ENCODE data around the gene ASIC4.

ASIC4 gene

GRCh38 chr2:219549619-219550018 lies 35.3 kb downstream of the ASIC4 start:
- TF ChIP-seq, protein P1, sequence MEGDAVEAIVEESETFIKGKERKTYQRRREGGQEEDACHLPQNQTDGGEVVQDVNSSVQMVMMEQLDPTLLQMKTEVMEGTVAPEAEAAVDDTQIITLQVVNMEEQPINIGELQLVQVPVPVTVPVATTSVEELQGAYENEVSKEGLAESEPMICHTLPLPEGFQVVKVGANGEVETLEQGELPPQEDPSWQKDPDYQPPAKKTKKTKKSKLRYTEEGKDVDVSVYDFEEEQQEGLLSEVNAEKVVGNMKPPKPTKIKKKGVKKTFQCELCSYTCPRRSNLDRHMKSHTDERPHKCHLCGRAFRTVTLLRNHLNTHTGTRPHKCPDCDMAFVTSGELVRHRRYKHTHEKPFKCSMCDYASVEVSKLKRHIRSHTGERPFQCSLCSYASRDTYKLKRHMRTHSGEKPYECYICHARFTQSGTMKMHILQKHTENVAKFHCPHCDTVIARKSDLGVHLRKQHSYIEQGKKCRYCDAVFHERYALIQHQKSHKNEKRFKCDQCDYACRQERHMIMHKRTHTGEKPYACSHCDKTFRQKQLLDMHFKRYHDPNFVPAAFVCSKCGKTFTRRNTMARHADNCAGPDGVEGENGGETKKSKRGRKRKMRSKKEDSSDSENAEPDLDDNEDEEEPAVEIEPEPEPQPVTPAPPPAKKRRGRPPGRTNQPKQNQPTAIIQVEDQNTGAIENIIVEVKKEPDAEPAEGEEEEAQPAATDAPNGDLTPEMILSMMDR (conservative IDR thresholded peaks at IDR 0.05; ENCODE audit: low read depth, low read length): no peak
- H3K4me3 ChIP-seq (ENCODE audit: low read length): no peak overlapping the region
- DNase-seq (ENCODE audit: low read depth): no peak

GRCh38 chr2:219551441-219552381 lies 37.4 kb downstream of the ASIC4 start:
- TF ChIP-seq, protein P1 (conservative IDR thresholded peaks at IDR 0.05; ENCODE audit: low read depth, low read length): no peak
- DNase-seq (ENCODE audit: low read depth): no peak
- peak overlapping the region; percentile 69 for H3K4me3 ChIP-seq (ENCODE audit: low read length)

DNA sequence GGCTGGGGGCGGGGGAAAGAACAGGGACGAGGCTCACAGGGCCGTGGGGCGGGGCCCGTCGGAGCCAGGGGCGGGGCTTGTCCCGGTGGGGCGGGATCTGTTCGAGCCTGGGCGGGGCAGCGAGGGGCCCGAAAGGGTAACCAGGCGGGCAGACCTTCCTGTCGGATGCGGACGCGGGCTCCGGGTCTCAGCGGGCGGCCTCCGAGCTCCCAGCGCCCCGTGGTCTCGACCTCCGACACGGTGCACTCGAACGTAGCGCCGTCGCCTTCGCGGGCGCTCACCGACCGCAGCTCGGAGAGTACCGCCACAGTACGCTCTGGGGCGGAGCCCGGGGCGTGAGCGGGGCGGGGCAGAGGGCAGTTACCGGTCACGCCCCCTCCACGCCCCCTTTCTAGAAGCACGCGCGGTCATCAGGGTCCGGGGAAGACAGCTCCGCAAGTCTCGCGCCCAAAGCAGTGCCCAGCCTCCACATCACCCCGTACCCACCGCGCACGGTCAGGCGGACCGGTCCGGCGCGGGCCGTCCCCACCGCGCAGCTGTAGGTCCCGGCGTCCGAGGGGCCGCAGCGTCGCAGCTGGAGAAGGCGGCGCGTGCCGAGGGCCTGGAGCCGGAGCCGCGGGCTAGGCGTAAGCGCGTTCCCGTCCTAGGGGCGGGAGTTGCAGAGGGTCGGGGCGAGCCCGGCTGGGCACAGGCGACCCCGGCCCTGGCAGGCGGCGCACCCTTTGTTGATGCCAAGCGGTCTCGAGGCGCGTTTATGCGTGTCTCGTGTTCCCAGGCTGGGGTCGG lies 38.3 kb downstream of the ASIC4 start:
- no peak for DNase-seq (ENCODE audit: low read depth)
- H3K4me3 ChIP-seq (ENCODE audit: low read length): peak overlapping the region; percentile 69
- TF ChIP-seq, protein P1 (conservative IDR thresholded peaks at IDR 0.05; ENCODE audit: low read depth, low read length): no peak

- TF ChIP-seq, protein P1 (conservative IDR thresholded peaks at IDR 0.05; ENCODE audit: low read depth, low read length): no peak
- peak overlapping the region; percentile 69 for H3K4me3 ChIP-seq (ENCODE audit: low read length)
- no peak for DNase-seq (ENCODE audit: low read depth)
Measured at GRCh38 chr2:219553168-219553417, 38.8 kb downstream of the ASIC4 start.

DNA sequence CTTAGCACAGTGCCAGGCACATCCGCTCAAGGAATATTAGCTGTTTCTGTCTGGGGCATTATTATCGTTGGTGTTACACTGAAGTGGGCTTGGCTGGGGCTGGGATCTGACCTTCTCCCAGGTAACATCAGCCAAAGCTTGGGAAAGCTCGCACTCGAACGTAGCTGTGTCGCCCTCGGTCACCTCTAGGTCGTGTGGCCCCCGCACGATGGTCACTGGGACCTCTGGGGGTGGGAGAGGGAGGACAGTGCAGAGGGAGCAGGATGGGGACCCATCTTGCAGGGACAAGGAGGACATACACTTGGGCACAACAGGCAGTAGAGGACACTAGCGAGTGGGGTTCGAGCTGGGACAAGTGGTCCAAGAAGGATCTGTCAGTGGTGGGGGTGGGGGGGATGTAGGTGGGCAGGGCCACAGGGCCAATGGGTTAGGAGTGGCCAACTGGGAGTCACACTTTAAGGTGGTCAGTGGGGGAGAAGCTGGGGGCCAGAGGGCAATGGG lies 39.2 kb downstream of the ASIC4 start:
- DNase-seq (ENCODE audit: low read depth): no peak
- H3K4me3 ChIP-seq (ENCODE audit: low read length): no peak overlapping the region
- TF ChIP-seq, protein P1 (conservative IDR thresholded peaks at IDR 0.05; ENCODE audit: low read depth, low read length): no peak

GRCh38 chr2:219554350-219554749 lies 40.1 kb downstream of the ASIC4 start:
- TF ChIP-seq, protein P1 (conservative IDR thresholded peaks at IDR 0.05; ENCODE audit: low read depth, low read length): no peak
- no peak overlapping the region for H3K4me3 ChIP-seq (ENCODE audit: low read length)
- DNase-seq (ENCODE audit: low read depth): no peak
